Endodermal cell (in vitro differentiated cells): Measurements from ENCODE around the gene HGFAC. TPM values are rescaled to one million over a fixed set of nuclear protein-coding genes. Genes with fewer than 3 reads are reported as not detected.
"Not testable (repeated sequence)": the region's sequence is repeated elsewhere in the genome, so short reads cannot be mapped to it uniquely, and the experiment has no call there.

ENCODE experiments used
- DNase-seq: peaks from one replicate; pipeline ENCODE4 v3.0.0-alpha.2; 2017
- H3K27ac ChIP-seq: 2 replicates; pipeline ENCODE4 v1.5.1; 2013; ENCODE audit warnings: mild to moderate bottlenecking, low read depth, low read length, moderate library complexity
- H3K27me3 ChIP-seq: 2 replicates; pipeline ENCODE4 v1.6.1; 2013; ENCODE audit warnings: mild to moderate bottlenecking, low read length, moderate library complexity; ENCODE audit not compliant: insufficient read depth, control insufficient read depth, poor library complexity, severe bottlenecking
- H3K36me3 ChIP-seq: 2 replicates; pipeline ENCODE4 v1.7.0; 2013; ENCODE audit warnings: mild to moderate bottlenecking, low read length, moderate library complexity; ENCODE audit not compliant: control insufficient read depth, insufficient read depth
- H3K4me1 ChIP-seq: one replicate; pipeline ENCODE4 v1.7.0; 2013; ENCODE audit warnings: low read length; ENCODE audit not compliant: control insufficient read depth, insufficient read depth
- H3K4me3 ChIP-seq: 2 replicates; pipeline ENCODE4 v1.5.1; 2013; ENCODE audit warnings: mild to moderate bottlenecking, low read length, moderate library complexity
- H3K9ac ChIP-seq: 2 replicates; pipeline ENCODE4 v1.6.1; 2013; ENCODE audit warnings: mild to moderate bottlenecking, low read length, moderate library complexity; ENCODE audit not compliant: poor library complexity, severe bottlenecking; ENCODE audit errors: extremely low read depth
- H3K9me3 ChIP-seq: 2 replicates; pipeline ENCODE4 v1.6.1; 2013; ENCODE audit warnings: mild to moderate bottlenecking, low read length, moderate library complexity; ENCODE audit not compliant: control insufficient read depth
- H3K27ac Mint-ChIP-seq: 2 replicates; pipeline ENCODE4 v1.8.0; 2020; ENCODE audit warnings: mixed read lengths
- H3K27me3 Mint-ChIP-seq: 2 replicates; pipeline ENCODE4 v1.8.0; 2021; ENCODE audit warnings: mild to moderate bottlenecking, mixed read lengths; ENCODE audit not compliant: insufficient read depth
- H3K36me3 Mint-ChIP-seq: 2 replicates; pipeline ENCODE4 v1.8.0; 2020; ENCODE audit warnings: low read depth, mixed read lengths
- H3K4me1 Mint-ChIP-seq: 2 replicates; pipeline ENCODE4 v1.8.0; 2020; ENCODE audit warnings: mixed read lengths
- H3K4me3 Mint-ChIP-seq: 2 replicates; pipeline ENCODE4 v1.8.0; 2020; ENCODE audit warnings: mild to moderate bottlenecking, moderate library complexity, mixed read lengths
- H3K9me3 Mint-ChIP-seq: 2 replicates; pipeline ENCODE4 v1.8.0; 2020; ENCODE audit warnings: mild to moderate bottlenecking, mixed read lengths
- CTCF ChIP-seq: fragments of 200-600 bp; sonication (generic); conservative IDR thresholded peaks from 2 replicates; pipeline ENCODE4 v1.5.0; 2021; ENCODE audit warnings: antibody characterized with exemption, mild to moderate bottlenecking
- WGBS, 2 experiments: methylation state at CpG; one replicate each; pipeline versions ENCODE4 v1.1.5 to v1.1.7; 2013; ENCODE audit warnings: missing lambda C conversion rate in 2 of 2, mixed read lengths in 1 of 2; ENCODE audit not compliant: insufficient coverage in 1 of 2, insufficient read length in 1 of 2; 5-methylcytosine and 5-hydroxymethylcytosine counted together
- total RNA-seq, 2 donors: library from RNA; stranded (reverse); fragmentation: NEBNext Ultra II Directional in 1 of 2; extraction: Animal tissue kit (Norgen Biotek cat#: 25700) in 1 of 2; gene quantifications; 2 replicates in 1 of 2; 3 replicates in 1 of 2; pipeline ENCODE4 v1.2.1, GENCODE V29; 2021

Gene HGFAC
- total RNA-seq, 2 donors from 2014 or later, result 0.46 TPM; not detected in 1

- Histone ChIP-seq H3K9me3 (peaks cover 20% of the 10 kb centered on the region), H3K27me3 (no peaks in the 10 kb centered on the region), H3K4me1 (no peaks in the 10 kb centered on the region), H3K36me3 (no peaks in the 10 kb centered on the region), H3K27ac (no peak overlapping the region), H3K4me3 (no peak overlapping the region), H3K9ac (no peak overlapping the region)
- 94 to 100% methylated on average over 1 to 3 of the region's 3 CpGs for WGBS, 2 experiments
- Mint-ChIP-seq H3K9me3 (peaks cover 29% of the 10 kb centered on the region), H3K36me3 (no peaks in the 10 kb centered on the region), H3K27ac (no peak overlapping the region), H3K27me3 (peaks cover 20% of the 10 kb centered on the region), H3K4me3 (no peak overlapping the region), H3K4me1 (no peaks in the 10 kb centered on the region)
- no peak for TF ChIP-seq CTCF
- DNase-seq, result no peak
These were observed 10.2 kb downstream of the HGFAC start for GRCh38 chr4:3451956-3452355.

- peaks cover 29% of the 10 kb centered on the region for H3K9me3 Mint-ChIP-seq
- H3K36me3 ChIP-seq, result no peaks in the 10 kb centered on the region
- 84 to 86% methylated on average over 7 of the region's 7 CpGs for WGBS, 2 experiments
- H3K9ac ChIP-seq, result no peak overlapping the region
- peaks cover 21% of the 10 kb centered on the region for H3K27me3 Mint-ChIP-seq
- no peaks in the 10 kb centered on the region for H3K4me1 Mint-ChIP-seq
- no peaks in the 10 kb centered on the region for H3K36me3 Mint-ChIP-seq
- no peaks in the 10 kb centered on the region for H3K27me3 ChIP-seq
- DNase-seq, result peak; percentile 81
- no peaks in the 10 kb centered on the region for H3K4me1 ChIP-seq
- peaks cover 20% of the 10 kb centered on the region for H3K9me3 ChIP-seq
- H3K27ac Mint-ChIP-seq, result no peak overlapping the region
- peak; percentile 87 for TF ChIP-seq CTCF
- no peak overlapping the region for H3K4me3 Mint-ChIP-seq
- H3K4me3 ChIP-seq, result no peak overlapping the region
- no peak overlapping the region for H3K27ac ChIP-seq
These were observed 10.6 kb downstream of the HGFAC start for GRCh38 chr4:3452376-3452775.

GRCh38 chr4:3455596-3455995, 13.8 kb downstream of the HGFAC start:
- not testable (repeated sequence) for H3K36me3 Mint-ChIP-seq, H3K36me3 ChIP-seq, H3K4me3 ChIP-seq, H3K27ac ChIP-seq, H3K27me3 ChIP-seq, H3K4me1 Mint-ChIP-seq, H3K4me3 Mint-ChIP-seq, H3K9ac ChIP-seq, H3K27ac Mint-ChIP-seq, H3K4me1 ChIP-seq, DNase-seq
- WGBS, 2 experiments, result 90 to 93% methylated on average over 3 of the region's 3 CpGs
- peaks cover 32% of the 10 kb centered on the region for H3K9me3 Mint-ChIP-seq
- peaks cover 45% of the 10 kb centered on the region for H3K27me3 Mint-ChIP-seq
- H3K9me3 ChIP-seq, result peaks cover 20% of the 10 kb centered on the region

GRCh38 chr4:3458371-3458770, 16.6 kb downstream of the HGFAC start:
- Histone ChIP-seq H3K27ac (no peak overlapping the region), H3K9ac (no peak overlapping the region), H3K4me1 (no peaks in the 10 kb centered on the region), H3K27me3 (peaks cover 18% of the 10 kb centered on the region), H3K36me3 (no peaks in the 10 kb centered on the region), H3K4me3 (no peak overlapping the region), H3K9me3 (peaks cover 20% of the 10 kb centered on the region)
- Mint-ChIP-seq H3K27me3 (peaks cover 55% of the 10 kb centered on the region), H3K9me3 (peaks cover 32% of the 10 kb centered on the region), H3K36me3 (no peaks in the 10 kb centered on the region), H3K4me3 (no peak overlapping the region), H3K27ac (no peak overlapping the region), H3K4me1 (no peaks in the 10 kb centered on the region)
- 84 to 88% methylated on average over 6 of the region's 6 CpGs for WGBS, 2 experiments
- no peak for DNase-seq
- TF ChIP-seq CTCF, result no peak

- H3K4me1 Mint-ChIP-seq, DNase-seq, H3K4me1 ChIP-seq, H3K4me3 ChIP-seq, H3K27ac ChIP-seq, H3K36me3 Mint-ChIP-seq, H3K4me3 Mint-ChIP-seq, H3K36me3 ChIP-seq, H3K27ac Mint-ChIP-seq, H3K9ac ChIP-seq: not testable (repeated sequence)
- Histone ChIP-seq H3K27me3 (peaks cover 24% of the 10 kb centered on the region), H3K9me3 (peaks cover 14% of the 10 kb centered on the region)
- peaks cover 26% of the 10 kb centered on the region for H3K9me3 Mint-ChIP-seq
- WGBS, 2 experiments, result 89 to 91% methylated on average over 3 to 5 of the region's 5 CpGs
- peaks cover 50% of the 10 kb centered on the region for H3K27me3 Mint-ChIP-seq
These were observed 17.4 kb downstream of the HGFAC start for GRCh38 chr4:3459156-3459555.
